Ishikawa (cell line): ENCODE results near the gene TMEM132D.

Source experiments
- CEBPB ChIP-seq: IDR thresholded peaks from 2 replicates; pipeline ENCODE4 v1.6.1; 2012
- CREB1 ChIP-seq: IDR thresholded peaks from 2 replicates; pipeline ENCODE4 v1.6.1; 2012; ENCODE audit warnings: low read depth
- EGR1 ChIP-seq: IDR thresholded peaks from 2 replicates; pipeline ENCODE4 v1.6.1; 2012
- EP300 ChIP-seq: IDR thresholded peaks from 2 replicates; pipeline ENCODE4 v1.6.1; 2012; ENCODE audit warnings: borderline replicate concordance
- NFIC ChIP-seq: IDR thresholded peaks from 2 replicates; pipeline ENCODE4 v1.6.1; 2012
- TAF1 ChIP-seq: IDR thresholded peaks from 2 replicates; pipeline ENCODE4 v1.6.1; 2012; ENCODE audit warnings: low read depth, mild to moderate bottlenecking
- TCF12 ChIP-seq: IDR thresholded peaks from 2 replicates; pipeline ENCODE4 v1.6.1; 2012; ENCODE audit warnings: low read depth
- YY1 ChIP-seq: IDR thresholded peaks from 2 replicates; pipeline ENCODE4 v1.6.1; 2012; ENCODE audit warnings: low read depth
- TF ChIP-seq, protein P1 (sequence below): IDR thresholded peaks from 2 replicates; pipeline ENCODE4 v1.6.1; 2012; ENCODE audit warnings: low read depth, mild to moderate bottlenecking
- TF ChIP-seq, protein P2 (sequence below): IDR thresholded peaks from 2 replicates; pipeline ENCODE4 v1.6.1; 2012

DNA sequence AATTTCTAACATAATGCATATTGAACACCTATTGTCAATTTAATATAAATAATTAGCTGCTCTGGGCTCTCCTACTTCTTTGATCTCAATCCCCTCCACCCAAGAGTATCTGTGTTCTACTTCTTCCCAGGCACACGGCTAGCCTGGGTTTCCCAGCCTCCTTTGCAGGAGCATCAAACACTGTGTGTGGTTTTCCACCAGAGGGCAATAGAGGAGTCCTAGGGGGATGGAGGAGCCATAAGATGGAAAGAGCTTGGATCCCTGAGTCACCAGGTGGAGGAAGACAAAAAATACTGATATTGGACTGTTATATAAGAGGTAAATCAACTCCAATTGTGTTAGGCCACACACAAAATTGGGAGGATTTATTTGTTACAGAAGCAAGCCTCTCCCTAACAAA, 716.9 kb downstream of the TMEM132D start:
- TF ChIP-seq YY1 (no peak), EGR1 (no peak), NFIC (no peak), TAF1 (no peak), TCF12 (no peak), CEBPB (no peak), EP300 (no peak), CREB1 (no peak)
- TF ChIP-seq, protein P1, sequence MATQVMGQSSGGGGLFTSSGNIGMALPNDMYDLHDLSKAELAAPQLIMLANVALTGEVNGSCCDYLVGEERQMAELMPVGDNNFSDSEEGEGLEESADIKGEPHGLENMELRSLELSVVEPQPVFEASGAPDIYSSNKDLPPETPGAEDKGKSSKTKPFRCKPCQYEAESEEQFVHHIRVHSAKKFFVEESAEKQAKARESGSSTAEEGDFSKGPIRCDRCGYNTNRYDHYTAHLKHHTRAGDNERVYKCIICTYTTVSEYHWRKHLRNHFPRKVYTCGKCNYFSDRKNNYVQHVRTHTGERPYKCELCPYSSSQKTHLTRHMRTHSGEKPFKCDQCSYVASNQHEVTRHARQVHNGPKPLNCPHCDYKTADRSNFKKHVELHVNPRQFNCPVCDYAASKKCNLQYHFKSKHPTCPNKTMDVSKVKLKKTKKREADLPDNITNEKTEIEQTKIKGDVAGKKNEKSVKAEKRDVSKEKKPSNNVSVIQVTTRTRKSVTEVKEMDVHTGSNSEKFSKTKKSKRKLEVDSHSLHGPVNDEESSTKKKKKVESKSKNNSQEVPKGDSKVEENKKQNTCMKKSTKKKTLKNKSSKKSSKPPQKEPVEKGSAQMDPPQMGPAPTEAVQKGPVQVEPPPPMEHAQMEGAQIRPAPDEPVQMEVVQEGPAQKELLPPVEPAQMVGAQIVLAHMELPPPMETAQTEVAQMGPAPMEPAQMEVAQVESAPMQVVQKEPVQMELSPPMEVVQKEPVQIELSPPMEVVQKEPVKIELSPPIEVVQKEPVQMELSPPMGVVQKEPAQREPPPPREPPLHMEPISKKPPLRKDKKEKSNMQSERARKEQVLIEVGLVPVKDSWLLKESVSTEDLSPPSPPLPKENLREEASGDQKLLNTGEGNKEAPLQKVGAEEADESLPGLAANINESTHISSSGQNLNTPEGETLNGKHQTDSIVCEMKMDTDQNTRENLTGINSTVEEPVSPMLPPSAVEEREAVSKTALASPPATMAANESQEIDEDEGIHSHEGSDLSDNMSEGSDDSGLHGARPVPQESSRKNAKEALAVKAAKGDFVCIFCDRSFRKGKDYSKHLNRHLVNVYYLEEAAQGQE = no peak
- TF ChIP-seq, protein P2, sequence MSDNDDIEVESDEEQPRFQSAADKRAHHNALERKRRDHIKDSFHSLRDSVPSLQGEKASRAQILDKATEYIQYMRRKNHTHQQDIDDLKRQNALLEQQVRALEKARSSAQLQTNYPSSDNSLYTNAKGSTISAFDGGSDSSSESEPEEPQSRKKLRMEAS = no peak
